Measurements from ENCODE around the gene MT1H. TPM values are rescaled to one million over a fixed set of nuclear protein-coding genes. Genes with fewer than 3 reads are reported as not detected.

Gene MT1H
- total and polyA plus RNA-seq, 2 of the 13 experiments (the other 11 are each of a cell fraction or from before 2014, with no cell fraction given) = 0.60 TPM; not detected in 1

- TF ChIP-seq NFAT5 (CRISPR knock-in tag; IDR thresholded peaks at IDR 0.05) = no peak
Measured at GRCh38 chr16:56690420-56691122, 21.0 kb downstream of the MT1H start (continued).

- FAIRE-seq = peak; percentile 69
- WGBS (ENCODE audit: low lambda C conversion rate) = 0% methylated on average over 3 of the region's 4 CpGs
- POLR2A ChIA-PET = no interaction called here
- TF ChIP-seq TEAD3 (CRISPR knock-in tag; optimal IDR thresholded peaks at IDR 0.05; ENCODE audit: borderline replicate concordance) (peak; percentile 20), PBX2 (CRISPR knock-in tag; IDR thresholded peaks at IDR 0.05) (0 out of 2 replicates have a peak, but pooled peaks have one; percentile 44), E2F5 (CRISPR knock-in tag; conservative IDR thresholded peaks at IDR 0.05) (no peak), ZNF30 (CRISPR knock-in tag; IDR thresholded peaks at IDR 0.05) (no peak), ZNF768 (CRISPR knock-in tag; IDR thresholded peaks at IDR 0.05) (no peak), ZKSCAN8 (CRISPR knock-in tag; IDR thresholded peaks at IDR 0.05; ENCODE audit: borderline replicate concordance) (no peak), NFYB (CRISPR knock-in tag; IDR thresholded peaks at IDR 0.05) (peak; percentile 44; the same call in 1 of the 2 replicates), ZBTB26 (CRISPR knock-in tag; IDR thresholded peaks at IDR 0.05; ENCODE audit: borderline replicate concordance) (no peak), NFE2L2 (IDR thresholded peaks at IDR 0.05; ENCODE audit: low read length) (no peak), ZFX (CRISPR knock-in tag; IDR thresholded peaks at IDR 0.05; ENCODE audit: low read depth) (0 out of 2 replicates have a peak, but pooled peaks have one; percentile 27), THRA (CRISPR knock-in tag; IDR thresholded peaks at IDR 0.05; ENCODE audit: borderline replicate concordance) (peak; percentile 90)
Measured at GRCh38 chr16:56691885-56692284, 22.3 kb downstream of the MT1H start.

More at GRCh38 chr16:56691885-56692284, 22.3 kb downstream of the MT1H start:
- in situ Hi-C loops (cut with HindIII; ENCODE audit: extremely low pct_ligation_motif_present, low pct_unique_long_range_greater_than_20kb) (no loop called here), intact Hi-C loops (cut with micrococcal nuclease; ENCODE audit: unreplicated experiment) (no loop called here)
- DNase-seq (ENCODE audit: low spot score) = peak; percentile 77
- Histone ChIP-seq H3K4me2 (ENCODE audit: low read depth, low read length) (no peak overlapping the region), H4K20me1 (ENCODE audit: insufficient read depth, low read length) (no peaks in the 10 kb centered on the region), H3K79me2 (ENCODE audit: insufficient read depth, low read length) (no peaks in the 10 kb centered on the region), H3K27me3 (ENCODE audit: control insufficient read depth in 1 of 2, insufficient read depth in 2 of 2, low read length in 2 of 2) (0 out of 5 replicates have a peak, but pooled peaks cover 0 to 6% of the 10 kb centered on the region in 2 experiments), H3K9ac (ENCODE audit: insufficient read depth, low read depth, low read length) (no peak overlapping the region), H3K9me3 (ENCODE audit: low read length) (peaks cover 3% of the 10 kb centered on the region), H2AFZ (ENCODE audit: low read length) (no peak overlapping the region), H3K4me3 (replicated peaks in 1 of 3; ENCODE audit: insufficient read depth in 1 of 3, low read depth in 2 of 3, low read length in 3 of 3) (no peak overlapping the region), H3K4me1 (ENCODE audit: insufficient read depth, low read length) (peaks cover 23% of the 10 kb centered on the region), H3K27ac (ENCODE audit: extremely low read length, insufficient read depth, low read length) (no peak overlapping the region), H3K36me3 (replicated peaks in 1 of 2; ENCODE audit: control insufficient read depth in 1 of 2, insufficient read depth in 2 of 2, low read length in 2 of 2) (no peaks in the 10 kb centered on the region)
- BruUV-seq (replicated peaks) = no TSS peak
- ATAC-seq = peak; percentile 66
- CTCF ChIA-PET (ENCODE audit: low intra/inter-chr PET ratio, low total read pairs) = no interaction called here

Data from HepG2 (cell line).